ENCODE results near the gene POLE.

Gene POLE

DNA sequence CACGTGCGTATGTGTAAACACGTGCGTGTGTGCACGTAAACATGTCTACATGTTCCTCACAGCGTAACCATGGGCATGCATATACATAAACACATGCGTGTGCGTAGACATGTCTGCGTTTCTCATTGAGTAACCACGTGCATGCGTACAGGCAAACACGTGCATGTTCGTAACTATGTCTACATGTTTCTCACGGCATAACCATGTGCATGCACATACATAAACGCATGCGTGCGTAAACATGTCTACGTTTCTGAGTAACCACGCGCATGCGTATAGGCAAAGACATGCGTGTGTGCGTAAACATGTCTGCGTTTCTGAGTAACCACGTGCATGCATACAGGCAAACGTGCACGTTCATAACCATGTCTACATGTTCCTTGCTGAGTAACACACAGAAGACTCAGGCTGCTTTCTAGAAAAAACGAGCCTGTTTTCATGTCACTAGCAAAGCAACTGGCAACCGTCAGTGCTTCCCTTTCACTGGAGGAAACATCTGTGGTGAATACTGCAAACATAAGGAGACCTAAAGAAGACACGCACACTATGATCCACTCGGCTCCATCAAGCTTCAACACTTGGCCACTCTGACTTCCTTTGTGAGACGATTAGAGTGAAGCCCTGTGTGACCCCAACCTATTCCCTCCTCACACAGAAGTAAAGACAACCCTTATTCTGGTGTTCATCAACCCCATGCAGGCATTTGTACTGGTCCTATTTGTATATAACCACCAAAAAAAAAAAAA, 28.8 kb downstream of the POLE start:
- H3K9me3 ChIP-seq (ENCODE audit: insufficient read depth, low read depth, low read length), result no peaks in the 10 kb centered on the region
- H3K4me3 ChIP-seq (ENCODE audit: low read length), result no peak overlapping the region
- no peak overlapping the region for H3K9ac ChIP-seq (ENCODE audit: low read depth, low read length)
- H3K27ac ChIP-seq (ENCODE audit: low read length), result no peak overlapping the region
- no peaks in the 10 kb centered on the region for H3K27me3 ChIP-seq (ENCODE audit: insufficient read depth, low read length)
- H3K4me1 ChIP-seq (ENCODE audit: insufficient read depth, low read length), result no peaks in the 10 kb centered on the region
- H3K36me3 ChIP-seq (ENCODE audit: insufficient read depth, low read depth, low read length), result peaks cover 99% of the 10 kb centered on the region

DNA sequence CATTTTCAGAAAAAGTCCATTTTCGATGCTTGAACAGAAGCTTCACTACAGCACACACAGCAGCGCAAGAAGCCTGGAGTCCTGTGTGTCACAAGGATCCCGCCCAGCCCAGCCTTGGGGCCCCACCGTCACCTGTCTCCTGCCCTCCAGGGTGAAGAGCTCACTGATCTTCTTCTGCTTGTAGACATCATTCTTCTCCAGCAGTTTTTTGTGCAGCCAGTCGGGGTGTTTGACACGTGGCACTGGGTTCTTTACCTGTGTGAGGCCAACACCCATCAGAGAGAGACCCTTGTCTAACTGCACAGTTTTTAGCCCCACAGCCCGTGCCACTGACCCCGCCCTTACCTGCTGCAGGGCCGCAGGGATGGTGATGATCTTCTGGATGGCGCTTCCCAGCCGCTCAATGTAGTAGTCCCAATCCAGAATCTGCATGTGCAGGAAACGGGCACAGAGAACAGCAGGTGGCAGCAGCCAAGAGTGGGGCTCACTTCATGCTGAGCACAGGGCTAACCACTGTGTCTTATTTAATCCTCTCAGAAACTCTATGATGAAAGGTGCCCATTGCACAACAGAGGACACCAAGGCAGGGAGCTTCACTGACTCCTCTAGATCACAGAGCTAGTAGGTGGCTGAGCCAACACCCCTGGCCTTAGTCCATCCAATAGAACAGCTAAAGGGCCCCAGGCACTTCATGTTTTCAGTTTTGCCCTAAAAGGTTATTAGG, 30.0 kb downstream of the POLE start:
- H3K4me3 ChIP-seq (ENCODE audit: low read length), result no peak overlapping the region
- no peaks in the 10 kb centered on the region for H3K4me1 ChIP-seq (ENCODE audit: insufficient read depth, low read length)
- H3K27me3 ChIP-seq (ENCODE audit: insufficient read depth, low read length), result no peaks in the 10 kb centered on the region
- no peaks in the 10 kb centered on the region for H3K9me3 ChIP-seq (ENCODE audit: insufficient read depth, low read depth, low read length)
- no peak overlapping the region for H3K9ac ChIP-seq (ENCODE audit: low read depth, low read length)
- no peak overlapping the region for H3K27ac ChIP-seq (ENCODE audit: low read length)
- H3K36me3 ChIP-seq (ENCODE audit: insufficient read depth, low read depth, low read length), result peaks cover 99% of the 10 kb centered on the region

DNA sequence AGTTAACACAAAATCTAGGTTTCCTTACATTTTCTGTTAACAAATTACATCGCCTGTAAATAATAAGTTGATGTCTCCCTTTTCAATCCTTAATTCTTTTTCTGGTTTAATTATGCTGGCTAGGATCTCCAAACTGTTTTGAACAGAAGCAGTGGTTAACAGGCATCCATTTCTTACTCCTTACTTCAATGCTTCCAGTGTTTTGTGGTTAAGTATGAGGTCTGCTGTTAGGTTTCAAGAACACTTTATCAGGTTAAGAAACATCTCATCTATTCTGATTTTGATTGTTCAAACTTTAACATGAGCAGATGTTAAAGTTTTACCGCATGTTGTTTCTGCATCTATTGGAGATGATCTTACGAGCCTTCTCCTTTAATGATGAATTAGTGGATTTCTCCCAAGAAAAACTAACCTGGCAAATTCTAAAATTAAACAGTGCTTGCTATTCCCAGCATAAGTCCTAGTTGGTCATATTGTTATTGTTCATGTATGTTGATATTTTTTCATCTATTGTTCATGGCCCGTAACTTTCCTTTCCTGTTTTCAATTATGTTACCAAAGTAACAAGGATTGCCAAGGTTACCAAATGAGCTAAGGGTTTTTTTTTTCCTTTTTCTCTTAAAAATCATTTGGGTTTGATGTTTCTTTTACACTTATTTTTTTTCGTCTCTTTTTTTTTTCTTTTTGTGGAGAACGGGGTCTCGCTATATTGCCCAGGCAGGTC, 33.4 kb downstream of the POLE start:
- peaks cover 99% of the 10 kb centered on the region for H3K36me3 ChIP-seq (ENCODE audit: insufficient read depth, low read depth, low read length)

DNA sequence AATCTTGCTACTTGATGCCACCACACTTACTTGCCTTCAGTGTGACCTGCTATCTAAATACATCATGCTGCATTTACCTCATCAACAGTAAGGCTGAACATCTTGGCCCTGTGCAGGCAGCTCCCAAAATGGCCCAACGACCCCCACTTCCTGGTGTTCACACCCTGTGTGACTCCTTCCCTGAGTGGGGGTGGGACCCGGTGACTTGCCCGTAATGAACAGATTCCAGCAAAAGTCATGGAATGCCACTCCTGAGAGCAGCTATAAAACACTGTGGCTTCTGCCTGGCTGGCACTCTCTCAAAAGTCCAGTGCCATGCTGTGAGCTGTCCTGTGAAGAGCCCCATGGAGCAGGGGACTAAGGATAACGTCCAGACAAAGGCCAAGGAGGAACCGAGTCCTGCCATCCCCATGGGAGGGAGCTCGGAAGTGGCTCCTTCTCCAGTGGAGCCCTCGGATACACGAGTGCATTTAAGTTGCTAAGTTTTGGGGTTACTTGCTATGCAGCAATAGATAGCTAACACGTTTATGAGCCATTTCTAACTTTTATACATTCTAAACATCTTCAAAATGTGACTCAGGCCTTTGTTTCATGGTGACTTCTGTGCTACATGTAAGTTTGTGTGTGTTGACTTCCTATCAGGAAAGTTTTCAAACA, 35.6 kb downstream of the POLE start:
- Histone ChIP-seq H3K27ac (ENCODE audit: low read length) (no peak overlapping the region), H3K9ac (ENCODE audit: low read depth, low read length) (no peak overlapping the region), H3K36me3 (ENCODE audit: insufficient read depth, low read depth, low read length) (peaks cover 98% of the 10 kb centered on the region), H3K4me1 (ENCODE audit: insufficient read depth, low read length) (no peaks in the 10 kb centered on the region), H3K9me3 (ENCODE audit: insufficient read depth, low read depth, low read length) (no peaks in the 10 kb centered on the region), H3K4me3 (ENCODE audit: low read length) (no peak overlapping the region), H3K27me3 (ENCODE audit: insufficient read depth, low read length) (no peaks in the 10 kb centered on the region)

More for the DNA sequence above, 33.4 kb downstream of the POLE start:
- Histone ChIP-seq H3K9ac (ENCODE audit: low read depth, low read length) (no peak overlapping the region), H3K27me3 (ENCODE audit: insufficient read depth, low read length) (no peaks in the 10 kb centered on the region), H3K4me1 (ENCODE audit: insufficient read depth, low read length) (no peaks in the 10 kb centered on the region), H3K4me3 (ENCODE audit: low read length) (no peak overlapping the region), H3K27ac (ENCODE audit: low read length) (no peak overlapping the region), H3K9me3 (ENCODE audit: insufficient read depth, low read depth, low read length) (no peaks in the 10 kb centered on the region)

DNA sequence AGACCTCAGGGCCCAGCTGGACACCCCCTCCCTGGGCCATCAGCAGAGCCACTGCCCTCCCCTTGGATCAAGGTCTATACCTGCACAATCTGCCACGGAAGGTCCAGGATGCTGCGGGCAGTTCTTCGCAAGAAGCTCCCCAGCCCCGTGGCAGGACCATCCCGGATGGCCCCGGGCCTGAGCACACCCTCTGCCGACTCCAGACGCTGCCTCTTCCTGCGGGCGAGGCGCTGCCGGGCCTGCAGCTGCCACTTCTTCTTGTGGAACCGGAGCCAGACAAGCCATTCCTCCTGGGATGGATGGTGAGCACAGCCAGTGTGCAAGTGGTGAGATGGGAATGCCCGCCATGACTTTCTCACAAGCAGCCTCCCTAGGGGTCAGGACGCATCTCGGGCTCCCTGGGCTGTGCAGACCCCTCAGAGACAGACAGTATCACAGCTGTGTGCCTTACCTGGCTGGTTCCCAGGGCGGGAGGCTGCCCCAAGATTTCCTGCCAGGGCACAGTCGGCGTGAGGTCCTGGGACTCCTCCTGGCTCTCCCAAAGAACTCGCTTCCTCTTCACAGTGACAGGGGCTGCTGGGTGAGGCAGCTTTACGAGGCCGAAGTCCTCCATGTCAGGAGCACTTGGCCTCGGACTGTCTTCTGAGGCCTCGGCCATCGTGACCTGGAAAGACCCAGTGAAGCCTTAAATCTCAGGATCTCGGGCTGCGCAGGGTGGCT, 37.8 kb downstream of the POLE start:
- Histone ChIP-seq H3K4me1 (ENCODE audit: insufficient read depth, low read length) (no peaks in the 10 kb centered on the region), H3K9ac (ENCODE audit: low read depth, low read length) (no peak overlapping the region), H3K4me3 (ENCODE audit: low read length) (no peak overlapping the region), H3K9me3 (ENCODE audit: insufficient read depth, low read depth, low read length) (no peaks in the 10 kb centered on the region), H3K36me3 (ENCODE audit: insufficient read depth, low read depth, low read length) (peaks cover 92% of the 10 kb centered on the region), H3K27me3 (ENCODE audit: insufficient read depth, low read length) (no peaks in the 10 kb centered on the region), H3K27ac (ENCODE audit: low read length) (no peak overlapping the region)

DNA sequence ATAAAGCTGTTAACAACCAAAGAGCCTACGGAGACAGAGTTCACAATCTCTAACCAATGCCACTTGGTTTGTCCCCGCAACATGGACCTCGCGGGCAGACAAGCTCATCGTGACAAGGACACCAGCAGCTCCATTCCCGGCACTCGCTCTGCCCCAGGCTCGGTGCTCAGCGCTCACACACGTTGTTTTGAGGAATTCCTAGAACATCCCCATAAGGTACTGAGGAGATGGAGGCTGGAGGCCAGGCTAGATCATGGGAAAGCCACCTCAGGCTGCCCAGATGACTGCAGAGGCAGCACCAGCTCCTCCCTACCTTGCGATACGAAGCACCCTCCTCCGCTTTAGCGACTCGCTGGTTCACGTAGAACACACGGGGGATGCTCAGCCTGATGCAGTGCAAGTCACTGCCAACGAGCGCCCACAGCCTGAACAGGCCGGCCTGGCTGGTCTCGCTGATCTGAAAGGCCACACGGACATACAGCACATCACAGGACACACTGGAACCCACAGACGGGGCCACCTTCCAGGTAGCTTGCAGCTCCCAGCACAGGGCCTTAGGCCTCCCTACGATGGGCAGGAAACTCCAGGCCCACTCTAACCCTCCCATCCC, 38.4 kb downstream of the POLE start:
- Histone ChIP-seq H3K4me1 (ENCODE audit: insufficient read depth, low read length) (no peaks in the 10 kb centered on the region), H3K9me3 (ENCODE audit: insufficient read depth, low read depth, low read length) (no peaks in the 10 kb centered on the region), H3K27me3 (ENCODE audit: insufficient read depth, low read length) (no peaks in the 10 kb centered on the region), H3K4me3 (ENCODE audit: low read length) (no peak overlapping the region), H3K9ac (ENCODE audit: low read depth, low read length) (no peak overlapping the region), H3K36me3 (ENCODE audit: insufficient read depth, low read depth, low read length) (peaks cover 92% of the 10 kb centered on the region), H3K27ac (ENCODE audit: low read length) (no peak overlapping the region)

DNA sequence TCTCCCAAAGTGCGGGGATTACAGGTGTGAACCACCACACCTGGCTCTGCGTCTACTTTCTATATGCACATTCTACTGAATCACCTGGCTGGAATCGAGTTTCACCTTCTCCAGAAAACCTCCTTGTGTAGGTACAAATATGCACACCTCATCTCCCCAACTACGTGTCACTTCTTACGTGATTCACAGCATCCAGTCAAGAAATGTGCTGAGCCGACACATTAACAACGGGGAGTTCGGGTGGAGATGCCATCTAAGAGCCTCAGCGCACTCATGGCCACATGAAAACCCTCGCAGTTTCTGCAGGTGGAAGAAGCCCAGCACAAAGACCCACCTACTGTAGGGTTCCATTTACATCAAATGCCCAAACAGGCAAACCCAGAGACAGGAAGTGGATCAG, 39.3 kb downstream of the POLE start:
- Histone ChIP-seq H3K27me3 (ENCODE audit: insufficient read depth, low read length) (no peaks in the 10 kb centered on the region), H3K4me1 (ENCODE audit: insufficient read depth, low read length) (no peaks in the 10 kb centered on the region), H3K27ac (ENCODE audit: low read length) (no peak overlapping the region), H3K36me3 (ENCODE audit: insufficient read depth, low read depth, low read length) (peaks cover 92% of the 10 kb centered on the region), H3K9ac (ENCODE audit: low read depth, low read length) (no peak overlapping the region), H3K4me3 (ENCODE audit: low read length) (no peak overlapping the region), H3K9me3 (ENCODE audit: insufficient read depth, low read depth, low read length) (no peaks in the 10 kb centered on the region)

DNA sequence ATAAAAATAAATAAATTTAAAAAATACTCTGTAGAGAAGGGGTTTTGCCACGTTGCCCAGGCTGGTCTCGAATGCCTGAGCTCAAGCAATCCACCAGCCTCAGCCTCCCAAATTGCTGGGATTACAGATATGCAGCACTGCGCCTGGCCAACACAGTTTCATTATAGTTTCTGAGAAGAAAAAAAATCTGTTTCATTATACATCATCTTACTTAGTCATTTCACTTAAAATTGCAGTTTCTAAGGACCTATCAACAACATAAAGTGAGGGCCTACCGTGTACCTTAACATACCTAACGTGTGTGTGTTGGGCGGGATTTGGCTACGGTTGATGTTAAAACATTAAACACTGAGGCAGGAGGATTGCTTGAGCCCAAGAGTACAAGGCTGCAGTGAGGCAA, 40.3 kb downstream of the POLE start:
- Histone ChIP-seq H3K27ac (ENCODE audit: low read length) (no peak overlapping the region), H3K27me3 (ENCODE audit: insufficient read depth, low read length) (no peaks in the 10 kb centered on the region), H3K36me3 (ENCODE audit: insufficient read depth, low read depth, low read length) (peaks cover 92% of the 10 kb centered on the region), H3K4me3 (ENCODE audit: low read length) (no peak overlapping the region), H3K9ac (ENCODE audit: low read depth, low read length) (no peak overlapping the region), H3K9me3 (ENCODE audit: insufficient read depth, low read depth, low read length) (no peaks in the 10 kb centered on the region), H3K4me1 (ENCODE audit: insufficient read depth, low read length) (no peaks in the 10 kb centered on the region)

DNA sequence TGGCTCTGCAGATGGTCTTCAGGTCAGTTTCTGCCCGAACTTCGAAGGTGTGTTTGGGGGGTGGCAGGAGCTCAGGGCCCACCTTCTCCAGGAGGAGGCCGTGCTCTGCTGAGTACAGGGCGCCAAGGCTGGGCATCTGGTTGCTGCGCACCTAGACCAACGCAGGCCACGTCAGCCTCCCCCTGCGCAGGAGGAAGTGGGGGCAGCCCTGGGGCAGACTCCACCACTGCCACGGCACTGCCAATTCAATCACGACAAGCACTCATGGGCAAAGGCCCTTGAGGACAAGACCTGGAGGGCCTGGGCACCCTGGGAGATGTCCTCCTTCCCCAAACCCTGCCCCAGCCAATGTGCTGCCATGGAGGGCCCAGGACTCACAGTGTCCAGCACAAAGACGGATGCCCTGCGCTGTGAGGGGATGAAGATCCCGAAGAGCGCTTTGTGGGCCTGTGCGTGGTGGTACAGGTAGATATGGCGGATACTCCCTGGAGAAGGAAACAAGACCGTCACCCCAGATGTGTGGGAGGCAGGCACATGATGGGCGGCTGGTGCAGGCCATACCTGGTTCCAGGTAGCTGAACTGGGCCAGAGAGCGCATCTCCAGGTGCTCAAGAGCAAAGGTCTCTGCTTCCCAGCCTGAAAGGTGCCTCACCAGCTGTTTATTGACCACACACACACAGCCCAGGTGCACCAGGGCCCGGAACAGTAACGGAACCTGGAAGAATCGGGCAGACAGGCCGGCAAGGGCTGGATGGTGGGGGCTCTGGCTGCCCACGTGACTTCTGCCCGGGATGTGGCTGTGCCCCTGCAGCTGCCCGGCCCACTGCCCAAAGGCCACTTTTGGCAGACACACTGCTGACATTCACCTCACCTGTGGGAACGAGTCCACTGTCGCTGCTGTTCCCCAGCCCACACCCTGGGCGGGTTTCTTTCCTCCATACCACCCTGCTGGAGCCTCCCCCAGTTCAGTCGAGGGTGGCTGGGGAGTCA, 44.0 kb downstream of the POLE start:
- peaks cover 90% of the 10 kb centered on the region for H3K36me3 ChIP-seq (ENCODE audit: insufficient read depth, low read depth, low read length)
- H3K27me3 ChIP-seq (ENCODE audit: insufficient read depth, low read length), result no peaks in the 10 kb centered on the region
- no peak overlapping the region for H3K4me3 ChIP-seq (ENCODE audit: low read length)
- H3K4me1 ChIP-seq (ENCODE audit: insufficient read depth, low read length), result no peaks in the 10 kb centered on the region
- H3K27ac ChIP-seq (ENCODE audit: low read length), result no peak overlapping the region
- H3K9ac ChIP-seq (ENCODE audit: low read depth, low read length), result no peak overlapping the region
- no peaks in the 10 kb centered on the region for H3K9me3 ChIP-seq (ENCODE audit: insufficient read depth, low read depth, low read length)

Data from iPS-20b (cell line).